ENCODE results near the gene VASP.

Gene VASP

GRCh38 chr19:45473682-45474605 lies 33.3 kb upstream of the VASP start:
- DNase-seq, result no peak

- no peak for DNase-seq
Observed at GRCh38 chr19:45474606-45475521, 32.4 kb upstream of the VASP start.

- no peak for DNase-seq
Observed at GRCh38 chr19:45475537-45476291, 31.6 kb upstream of the VASP start.

- no peak for DNase-seq
Observed at GRCh38 chr19:45476304-45476703, 31.0 kb upstream of the VASP start.

- DNase-seq, result no peak
Observed at GRCh38 chr19:45477186-45477585, 30.1 kb upstream of the VASP start.

- DNase-seq, result no peak
Observed at GRCh38 chr19:45477713-45478453, 29.4 kb upstream of the VASP start.

- peak; percentile 95 for DNase-seq
Observed at GRCh38 chr19:45478454-45479238, 28.6 kb upstream of the VASP start.

GRCh38 chr19:45483033-45483432 lies 24.2 kb upstream of the VASP start:
- DNase-seq, result no peak

- no peak for DNase-seq
Observed at GRCh38 chr19:45484273-45484945, 22.9 kb upstream of the VASP start.

- peak; percentile 99 for DNase-seq
Observed at GRCh38 chr19:45485305-45486077, 21.8 kb upstream of the VASP start.

GRCh38 chr19:45488708-45489107 lies 18.6 kb upstream of the VASP start:
- DNase-seq, result no peak

- DNase-seq, result no peak
Observed at GRCh38 chr19:45489216-45489855, 17.9 kb upstream of the VASP start.

GRCh38 chr19:45492137-45492626 lies 15.1 kb upstream of the VASP start:
- no peak for DNase-seq

GRCh38 chr19:45492627-45493470 lies 14.4 kb upstream of the VASP start:
- no peak for DNase-seq

GRCh38 chr19:45494261-45494916 lies 12.9 kb upstream of the VASP start:
- no peak for DNase-seq

GRCh38 chr19:45495178-45495577 lies 12.1 kb upstream of the VASP start:
- no peak for DNase-seq

GRCh38 chr19:45496349-45496953 lies 10.8 kb upstream of the VASP start:
- peak; percentile 76 for DNase-seq
